ENCODE results near the gene CLCNKB. TPM values are rescaled to one million over a fixed set of nuclear protein-coding genes. Genes with fewer than 3 reads are reported as not detected.

Gene CLCNKB
- total and polyA plus RNA-seq, 2 donors (not counting 3 experiments of a cell fraction or from before 2014, with no cell fraction given): 0.18 TPM; not detected in 1

GRCh38 chr1:16006010-16006409 lies 37.6 kb upstream of the CLCNKB start:
- DNase-seq (ENCODE audit: low read depth, low spot score): no peak
- Histone ChIP-seq H4K20me1 (replicated peaks; ENCODE audit: control insufficient read depth, extremely low read depth, insufficient read depth, low read length) (no peaks in the 10 kb centered on the region), H3K4me2 (ENCODE audit: insufficient read depth, low read length) (no peak overlapping the region), H3K36me3 (ENCODE audit: control insufficient read depth in 2 of 2, extremely low read depth in 1 of 2, insufficient read depth in 2 of 2, low read length in 2 of 2) (no peaks in the 10 kb centered on the region), H3K9me1 (replicated peaks; ENCODE audit: control insufficient read depth, extremely low read depth, insufficient read depth, low read length) (no peaks in the 10 kb centered on the region), H3K27ac (ENCODE audit: insufficient read depth, low read depth, low read length) (no peak overlapping the region), H2AFZ (ENCODE audit: low read depth, low read length) (no peak overlapping the region), H3K79me2 (ENCODE audit: control insufficient read depth, insufficient read depth, low read length) (no peaks in the 10 kb centered on the region), H3K4me3 (replicated peaks in 1 of 3; ENCODE audit: insufficient read depth in 1 of 3, low read depth in 1 of 3, low read length in 3 of 3) (no peak overlapping the region), H3K4me1 (ENCODE audit: control insufficient read depth, extremely low read depth, insufficient read depth, low read length) (no peaks in the 10 kb centered on the region), H3K9me3 (replicated peaks; ENCODE audit: control insufficient read depth, insufficient read depth, low read length) (no peaks in the 10 kb centered on the region), H3K9ac (replicated peaks; ENCODE audit: extremely low read depth, insufficient read depth, low read length) (no peak overlapping the region), H3K27me3 (ENCODE audit: control insufficient read depth in 2 of 2, insufficient read depth in 2 of 2, low read length in 2 of 2) (no peaks in the 10 kb centered on the region)
- ChIA-PET POLR2A (no interaction called here), CTCF (interaction anchor here (1.4 to 2.2 kb wide), 2 partner anchors 20 to 214 kb away, joined by 3 to 10 read pairs; no protein-coding TSS in a partner anchor)
- no TSS peak for BruUV-seq (replicated peaks)
- intact Hi-C loops (cut with micrococcal nuclease): no loop called here
- no peak for TF ChIP-seq POLR2A (IDR thresholded peaks at IDR 0.05; ENCODE audit: low read depth, low read length)
- TF ChIP-seq FOS (IDR thresholded peaks at IDR 0.05; ENCODE audit: borderline replicate concordance, insufficient read depth, low read length): no peak
- TF ChIP-seq JUN (IDR thresholded peaks at IDR 0.05; ENCODE audit: borderline replicate concordance, insufficient read depth, insufficient read length, low read depth): no peak
- TF ChIP-seq MAX (IDR thresholded peaks at IDR 0.05; ENCODE audit: insufficient read depth, insufficient read length): no peak
- TF ChIP-seq MYC (IDR thresholded peaks at IDR 0.05; ENCODE audit: low read depth, low read length): no peak
- TF ChIP-seq CTCF (IDR thresholded peaks at IDR 0.05; ENCODE audit: extremely low read depth in 1 of 2, insufficient read depth in 1 of 2, low read depth in 1 of 2, low read length in 2 of 2): no peak
- FAIRE-seq: no peak
- dilution Hi-C loops (cut with MboI; ENCODE audit: extremely low pct_ligation_motif_present, low sequenced_read_pairs): no loop called here
